Measurements from ENCODE around the gene LAMA2. TPM values are rescaled to one million over a fixed set of nuclear protein-coding genes. Genes with fewer than 3 reads are reported as not detected.

The LAMA2 gene
- total RNA-seq, 1 experiment from 2014 or later: 4.2 TPM

- Histone ChIP-seq H3K9ac (ENCODE audit: extremely low read depth, insufficient read length, low read length) (no peak overlapping the region), H2AK5ac (ENCODE audit: insufficient read length, low read length) (no peak overlapping the region), H3K79me1 (ENCODE audit: insufficient read depth, low read depth, low read length, poor library complexity, severe bottlenecking) (no peaks in the 10 kb centered on the region), H2AFZ (ENCODE audit: low read length) (no peak overlapping the region), H3K56ac (ENCODE audit: insufficient read length, low read depth, low read length) (no peak overlapping the region), H2BK120ac (ENCODE audit: low read depth, low read length, poor library complexity, severe bottlenecking) (no peak overlapping the region), H2BK12ac (ENCODE audit: insufficient read length, low read depth, low read length) (no peak overlapping the region), H4K8ac (replicated peaks; ENCODE audit: insufficient read length, low read depth, low read length) (no peak overlapping the region), H2BK5ac (ENCODE audit: insufficient read length, low read length) (no peak overlapping the region), H3K23ac (ENCODE audit: insufficient read length, low read depth, low read length) (no peak overlapping the region), H2BK15ac (ENCODE audit: low read depth, low read length) (no peak overlapping the region), H3K27me3 (ENCODE audit: insufficient read depth, low read length) (no peaks in the 10 kb centered on the region), H3K14ac (ENCODE audit: insufficient read depth, low read length) (no peak overlapping the region), H3K23me2 (ENCODE audit: insufficient read length, low read depth, low read length, poor library complexity, severe bottlenecking) (no peaks in the 10 kb centered on the region), H3K4me2 (ENCODE audit: insufficient read depth, insufficient read length, low read length) (no peak overlapping the region), H2BK20ac (ENCODE audit: low read depth, low read length, poor library complexity, severe bottlenecking) (no peak overlapping the region), H3K27ac (ENCODE audit: insufficient read length, low read depth, low read length) (no peak overlapping the region), H3K9me3 (ENCODE audit: control insufficient read depth, low read depth, low read length) (no peaks in the 10 kb centered on the region), H4K5ac (ENCODE audit: insufficient read length, low read depth, low read length) (no peak overlapping the region), H3K4me1 (ENCODE audit: insufficient read depth, low read length) (no peaks in the 10 kb centered on the region), H3K79me2 (ENCODE audit: insufficient read depth, low read length) (no peaks in the 10 kb centered on the region), H3K18ac (ENCODE audit: insufficient read length, low read depth, low read length) (no peak overlapping the region), H4K91ac (ENCODE audit: insufficient read length, low read depth, low read length) (no peak overlapping the region), H3T11ph (ENCODE audit: low read length) (no peak overlapping the region), H3K4ac (ENCODE audit: low read depth, low read length) (no peak overlapping the region), H4K20me1 (ENCODE audit: control insufficient read depth, insufficient read depth, insufficient read length) (no peaks in the 10 kb centered on the region)
- Mint-ChIP-seq H3K36me3 (ENCODE audit: insufficient read depth in 1 of 3, low read depth in 3 of 3) (no peaks in the 10 kb centered on the region), H3K27ac (no peak overlapping the region), H3K4me3 (no peak overlapping the region), H3K4me1 (peaks cover 0 to 5% of the 10 kb centered on the region in 2 experiments; a peak in 2 of 4 replicates), H3K9me3 (no peaks in the 10 kb centered on the region), H3K27me3 (ENCODE audit: low read depth) (no peaks in the 10 kb centered on the region)
- WGBS (ENCODE audit: extremely low coverage, insufficient read length, low lambda C conversion rate): no CpG with 5 or more reads among the region's 13 CpGs
- peak; percentile 91 for TF ChIP-seq CTCF (conservative IDR thresholded peaks at IDR 0.05)
- DNase-seq: peak; percentile 56
Measured at GRCh38 chr6:129251669-129252376, 368.9 kb downstream of the LAMA2 start.
